K562 (cell line): ENCODE data around the gene CELA1. TPM values are rescaled to one million over a fixed set of nuclear protein-coding genes. Genes with fewer than 3 reads are reported as not detected.

ENCODE experiments used
- ATAC-seq: fragments of 200-7000 bp; cut with Tn5 transposase; 3 replicates; pipeline ENCODE4 v1.9.1; 2020; ENCODE audit warnings: moderate library complexity
- BruUV-seq: library from RNA; stranded (reverse); fragments of 400-500 nt; replicated peaks from 2 replicates; lab custom pipeline; 2021; lab: Mats Ljungman, UMichigan
- CTCF ChIA-PET: fragments of 300-600 bp; formaldehyde crosslinking; extraction: SDS; loops from one replicate; lab custom pipeline; 2021; ENCODE audit warnings: low intra/inter-chr PET ratio; lab: Yijun Ruan, JAX
- POLR2A ChIA-PET: fragments of 300-600, 350-650 bp; sonication (Branson Sonifier 250); formaldehyde crosslinking; extraction: SDS; loops from one replicate; lab custom pipeline; 2021; ENCODE audit warnings: antibody characterized with exemption, inconsistent platforms; lab: Yijun Ruan, JAX
- DNase-seq, 4 experiments: peaks; one replicate each; pipeline versions ENCODE4 v3.0.0 to v3.0.0-alpha.2; 2011 to 2018; ENCODE audit warnings: low spot score in 3 of 4, mixed read lengths in 3 of 4; ENCODE audit errors: extremely low read depth in 1 of 4
- FAIRE-seq: peaks from 2 replicates; lab custom pipeline; 2011; peaks lifted over from hg19 to GRCh38; lab: Jason Lieb, UNC
- H2AFZ ChIP-seq: 2 replicates; pipeline ENCODE4 v1.6.0; 2011; ENCODE audit warnings: low read depth, low read length, control low read depth, inconsistent platforms
- H3K27ac ChIP-seq: fragments of 200-600 bp; 3 replicates; pipeline ENCODE4 v1.8.0; 2011; ENCODE audit warnings: low read depth, mild to moderate bottlenecking, control low read depth, inconsistent platforms, low read length, moderate library complexity, mixed read lengths; ENCODE audit errors: extremely low read depth
- H3K27me3 ChIP-seq, 2 experiments: fragments of 300-600 bp in 1 of 2; 2 replicates in 1 of 2; 3 replicates in 1 of 2; pipeline versions ENCODE4 v1.6.0 to v1.8.0; 2011; ENCODE audit warnings: inconsistent platforms in 2 of 2, low read length in 2 of 2, mild to moderate bottlenecking in 1 of 2, mixed read lengths in 1 of 2, moderate library complexity in 1 of 2; ENCODE audit not compliant: control insufficient read depth in 2 of 2, insufficient read depth in 2 of 2
- H3K36me3 ChIP-seq: fragments of 300-600 bp; 3 replicates; pipeline ENCODE4 v1.8.0; 2011; ENCODE audit warnings: mild to moderate bottlenecking, low read length, inconsistent platforms; ENCODE audit not compliant: control insufficient read depth, insufficient read depth
- H3K4me1 ChIP-seq, 2 experiments: fragments of 200-600 bp in 1 of 2; replicated peaks in 1 of 2; 2 replicates in 1 of 2; 3 replicates in 1 of 2; pipeline versions ENCODE4 v1.5.1 to v1.8.0; 2011; ENCODE audit warnings: inconsistent platforms in 2 of 2, low read length in 2 of 2, mild to moderate bottlenecking in 1 of 2, mixed read lengths in 1 of 2, moderate library complexity in 1 of 2; ENCODE audit not compliant: control insufficient read depth in 2 of 2, insufficient read depth in 2 of 2
- H3K4me2 ChIP-seq: 2 replicates; pipeline ENCODE4 v1.6.1; 2011; ENCODE audit warnings: low read length, control low read depth, inconsistent platforms, mixed read lengths; ENCODE audit not compliant: insufficient read depth
- H3K4me3 ChIP-seq: fragments of 200-600 bp; sonication (generic), shearing (Covaris generic); 2 replicates; pipeline ENCODE4 v1.5.1; 2016; ENCODE audit warnings: control low read depth, inconsistent platforms
- H3K79me2 ChIP-seq: fragments of 200-600 bp; 3 replicates; pipeline ENCODE4 v1.8.0; 2011; ENCODE audit warnings: low read length, inconsistent platforms; ENCODE audit not compliant: control insufficient read depth, insufficient read depth
- H3K9ac ChIP-seq, 2 experiments: 2 replicates each; pipeline versions ENCODE4 v1.6.0 to v1.6.1; 2011; ENCODE audit warnings: low read depth in 2 of 2, low read length in 2 of 2, control low read depth in 1 of 2, inconsistent platforms in 1 of 2, mild to moderate bottlenecking in 1 of 2, mixed read lengths in 1 of 2; ENCODE audit not compliant: insufficient read depth in 1 of 2
- H3K9me1 ChIP-seq: one replicate; pipeline ENCODE4 v1.6.0; 2011; ENCODE audit warnings: inconsistent platforms, mild to moderate bottlenecking, low read length, moderate library complexity; ENCODE audit not compliant: control insufficient read depth, insufficient read depth
- H3K9me3 ChIP-seq: replicated peaks from 2 replicates; pipeline ENCODE4 v1.5.1; 2011; ENCODE audit warnings: low read depth, low read length, inconsistent platforms; ENCODE audit not compliant: control insufficient read depth, insufficient read depth
- H4K20me1 ChIP-seq: replicated peaks from 2 replicates; pipeline ENCODE4 v1.6.1; 2011; ENCODE audit warnings: low read length, inconsistent platforms, mixed read lengths; ENCODE audit not compliant: control insufficient read depth, insufficient read depth
- BDP1 ChIP-seq: IDR thresholded peaks from 3 replicates; pipeline ENCODE4 v1.6.1; 2011; ENCODE audit not compliant: insufficient read length, insufficient read depth
- CHAMP1 ChIP-seq: fragments of 450-650 bp; IDR thresholded peaks from 2 replicates; pipeline ENCODE4 v1.6.1; 2016; ENCODE audit warnings: mild to moderate bottlenecking
- CREB3 ChIP-seq: fragments of 450-650 bp; conservative IDR thresholded peaks from 2 replicates; pipeline ENCODE4 v1.6.1; 2016; ENCODE audit warnings: missing genetic modification characterization, low read depth, mild to moderate bottlenecking, missing compliant biosample characterization, moderate library complexity
- EP400 ChIP-seq: fragments of 450-650 bp; IDR thresholded peaks from 2 replicates; pipeline ENCODE4 v1.6.1; 2017; ENCODE audit warnings: antibody characterized with exemption, mild to moderate bottlenecking, moderate library complexity
- HNRNPK ChIP-seq: fragments of 200-400 bp; formaldehyde crosslinking; IDR thresholded peaks from one replicate; pipeline ENCODE4 v1.6.1; 2018; ENCODE audit warnings: mild to moderate bottlenecking, low read depth, low read length; ENCODE audit not compliant: poor library complexity, severe bottlenecking
- NFIC ChIP-seq: fragments of 450-650 bp; IDR thresholded peaks from 2 replicates; pipeline ENCODE4 v1.6.1; 2017; ENCODE audit warnings: mild to moderate bottlenecking, inconsistent platforms
- RB1 ChIP-seq: fragments of 450-650 bp; IDR thresholded peaks from 2 replicates; pipeline ENCODE4 v1.6.1; 2017; ENCODE audit warnings: low read depth, mild to moderate bottlenecking
- RBM22 ChIP-seq: fragments of 200-400 bp; formaldehyde crosslinking; IDR thresholded peaks from 2 replicates; pipeline ENCODE4 v1.6.1; 2018; ENCODE audit warnings: low read length, low read depth; ENCODE audit not compliant: poor library complexity, severe bottlenecking
- RBM34 ChIP-seq: fragments of 200-400 bp; formaldehyde crosslinking; IDR thresholded peaks from 2 replicates; pipeline ENCODE4 v1.6.1; 2018; ENCODE audit warnings: low read length, borderline replicate concordance; ENCODE audit not compliant: insufficient read depth
- SIRT6 ChIP-seq: IDR thresholded peaks from one replicate; pipeline ENCODE4 v1.6.1; 2012; ENCODE audit warnings: low read depth, mild to moderate bottlenecking, control low read depth, inconsistent platforms, low read length, moderate library complexity
- SMARCB1 ChIP-seq: IDR thresholded peaks from 2 replicates; pipeline ENCODE4 v1.6.1; 2011; ENCODE audit warnings: improper control_type of control experiment, low read depth; ENCODE audit not compliant: insufficient read length
- TCFL5 ChIP-seq: fragments of 250-450 bp; sonication (Bioruptor Pico); conservative IDR thresholded peaks from 2 replicates; pipeline ENCODE4 v1.6.1; 2021; ENCODE audit warnings: mild to moderate bottlenecking, moderate library complexity, matching md5 sums
- TSC22D4 ChIP-seq: fragments of 450-650 bp; IDR thresholded peaks from 2 replicates; pipeline ENCODE4 v1.6.1; 2016; ENCODE audit warnings: missing genetic modification characterization, missing biosample characterization, control low read depth
- ZNF239 ChIP-seq: fragments of 250-450 bp; sonication (Bioruptor Pico); IDR thresholded peaks from 2 replicates; pipeline ENCODE4 v1.4.0; 2020; ENCODE audit warnings: mild to moderate bottlenecking
- ZNF408 ChIP-seq: fragments of 250-450 bp; sonication (Bioruptor Pico); IDR thresholded peaks from 2 replicates; pipeline ENCODE4 v1.4.0; 2020; ENCODE audit warnings: low read depth, mild to moderate bottlenecking, moderate library complexity
- WGBS: fragments of 100-300 bp; shearing (Covaris generic); methylation state at CpG from one replicate; pipeline ENCODE4 v1.1.6; 2016; ENCODE audit warnings: low coverage, mixed read lengths; ENCODE audit not compliant: insufficient coverage; ENCODE audit errors: missing lambda C conversion rate; 5-methylcytosine and 5-hydroxymethylcytosine counted together
- in situ Hi-C: fragments of 300-500 bp; cut with MboI; formaldehyde crosslinking; loops from 4 replicates; pipeline ENCODE4 v1.15.0; 2018; ENCODE audit warnings: inconsistent platforms, mixed read lengths
- intact Hi-C: fragments of 100-400 bp; cut with micrococcal nuclease; formaldehyde crosslinking; loops from 2 replicates; pipeline ENCODE4 v1.14.2; 2022
- polyA plus RNA-seq, 8 experiments: library from polyadenylated mRNA; depleted of rRNA in 4 of 8; stranded (reverse) in 5 of 8; unstranded in 3 of 8; fragments of >200 nt; fragmentation: Nextera tagmentation in 2 of 8; fragmentation: Illumina TruSeq in 1 of 8; extraction: Ambion mirVana in 2 of 8; extraction: Trizol in 1 of 8; gene quantifications; 2 replicates each; pipeline versions ENCODE4 v1.2.1 to v1.2.3, GENCODE V29; 2011 to 2014; ENCODE audit warnings: inconsistent platforms in 1 of 8, missing spikeins in 1 of 8
- total RNA-seq, 7 experiments: library from RNA; depleted of rRNA in 6 of 7; stranded (reverse); fragments of >200 nt in 6 of 7; fragmentation: Illumina TruSeq in 2 of 7; extraction: Trizol in 2 of 7; gene quantifications; 2 replicates each; pipeline versions ENCODE4 v1.2.1 to v1.2.3, GENCODE V29; 2011 to 2021; ENCODE audit warnings: low replicate concordance in 1 of 7
- TF ChIP-seq, protein P1 (sequence below): fragments of 250-450 bp; sonication (Bioruptor Pico); IDR thresholded peaks from 2 replicates; pipeline ENCODE4 v1.5.0; 2021
- TF ChIP-seq, protein P2 (sequence below): IDR thresholded peaks from 2 replicates; pipeline ENCODE4 v1.6.1; 2016; ENCODE audit warnings: missing genetic modification characterization, missing compliant biosample characterization

CELA1 gene
- total and polyA plus RNA-seq, 9 of the 15 experiments (the other 6 are each of a cell fraction or from before 2014, with no cell fraction given): 0.06 to 0.27 (median 0.22) TPM; not detected in 6

GRCh38 chr12:51358496-51358895 is 12.0 kb upstream of the CELA1 start:
- Histone ChIP-seq H3K4me3 (no peak overlapping the region), H4K20me1 (no peaks in the 10 kb centered on the region), H3K4me2 (no peak overlapping the region), H3K4me1 (peaks cover 14 to 26% of the 10 kb centered on the region in 2 experiments), H3K9me1 (no peaks in the 10 kb centered on the region), H3K9me3 (no peaks in the 10 kb centered on the region), H2AFZ (no peak overlapping the region), H3K79me2 (no peaks in the 10 kb centered on the region), H3K36me3 (no peaks in the 10 kb centered on the region), H3K27ac (no peak overlapping the region), H3K9ac (no peak overlapping the region), H3K27me3 (no peaks in the 10 kb centered on the region)
- ChIA-PET CTCF (no interaction called here), POLR2A (no interaction called here)
- WGBS: 75% methylated on average over 6 of the region's 8 CpGs
- TF ChIP-seq RBM34 (no peak), ZNF239 (CRISPR knock-in tag) (no peak), SIRT6 (no peak), CREB3 (tag) (no peak), TCFL5 (CRISPR knock-in tag) (no peak), SMARCB1 (no peak), ZNF408 (CRISPR knock-in tag) (no peak), TSC22D4 (tag) (no peak), NFIC (no peak), CHAMP1 (no peak), HNRNPK (no peak), RBM22 (no peak), EP400 (no peak), RB1 (no peak), BDP1 (no peak)
- TF ChIP-seq, protein P1, sequence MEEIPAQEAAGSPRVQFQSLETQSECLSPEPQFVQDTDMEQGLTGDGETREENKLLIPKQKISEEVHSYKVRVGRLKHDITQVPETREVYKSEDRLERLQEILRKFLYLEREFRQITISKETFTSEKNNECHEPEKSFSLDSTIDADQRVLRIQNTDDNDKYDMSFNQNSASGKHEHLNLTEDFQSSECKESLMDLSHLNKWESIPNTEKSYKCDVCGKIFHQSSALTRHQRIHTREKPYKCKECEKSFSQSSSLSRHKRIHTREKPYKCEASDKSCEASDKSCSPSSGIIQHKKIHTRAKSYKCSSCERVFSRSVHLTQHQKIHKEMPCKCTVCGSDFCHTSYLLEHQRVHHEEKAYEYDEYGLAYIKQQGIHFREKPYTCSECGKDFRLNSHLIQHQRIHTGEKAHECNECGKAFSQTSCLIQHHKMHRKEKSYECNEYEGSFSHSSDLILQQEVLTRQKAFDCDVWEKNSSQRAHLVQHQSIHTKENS (CRISPR knock-in tag): no peak
- TF ChIP-seq, protein P2, sequence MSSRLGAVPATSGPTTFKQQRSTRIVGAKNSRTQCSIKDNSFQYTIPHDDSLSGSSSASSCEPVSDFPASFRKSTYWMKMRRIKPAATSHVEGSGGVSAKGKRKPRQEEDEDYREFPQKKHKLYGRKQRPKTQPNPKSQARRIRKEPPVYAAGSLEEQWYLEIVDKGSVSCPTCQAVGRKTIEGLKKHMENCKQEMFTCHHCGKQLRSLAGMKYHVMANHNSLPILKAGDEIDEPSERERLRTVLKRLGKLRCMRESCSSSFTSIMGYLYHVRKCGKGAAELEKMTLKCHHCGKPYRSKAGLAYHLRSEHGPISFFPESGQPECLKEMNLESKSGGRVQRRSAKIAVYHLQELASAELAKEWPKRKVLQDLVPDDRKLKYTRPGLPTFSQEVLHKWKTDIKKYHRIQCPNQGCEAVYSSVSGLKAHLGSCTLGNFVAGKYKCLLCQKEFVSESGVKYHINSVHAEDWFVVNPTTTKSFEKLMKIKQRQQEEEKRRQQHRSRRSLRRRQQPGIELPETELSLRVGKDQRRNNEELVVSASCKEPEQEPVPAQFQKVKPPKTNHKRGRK (tag): no peak
- FAIRE-seq (no peak), DNase-seq (no peak), ATAC-seq (no peak)
- no TSS peak for BruUV-seq
- intact Hi-C loops: no loop called here
- in situ Hi-C loops: no loop called here
